H9 (cell line): ENCODE results near the gene CLDN16. TPM values are rescaled to one million over a fixed set of nuclear protein-coding genes. Genes with fewer than 3 reads are reported as not detected.

Experiments
- DNase-seq: peaks from one replicate; pipeline ENCODE4 v3.0.0-alpha.2; 2017
- H2AFZ ChIP-seq: one replicate; pipeline ENCODE4 v1.6.1; 2013; ENCODE audit warnings: mild to moderate bottlenecking, low read length, control low read depth, moderate library complexity
- H2AK5ac ChIP-seq: 2 replicates; pipeline ENCODE4 v1.6.1; 2013; ENCODE audit warnings: low read length, control low read depth, mixed read lengths; ENCODE audit not compliant: insufficient read length
- H2BK120ac ChIP-seq: one replicate; pipeline ENCODE4 v1.6.1; 2013; ENCODE audit warnings: low read depth, mild to moderate bottlenecking, low read length, control low read depth, inconsistent platforms; ENCODE audit not compliant: poor library complexity, severe bottlenecking
- H2BK12ac ChIP-seq: 2 replicates; pipeline ENCODE4 v1.6.1; 2013; ENCODE audit warnings: low read length, control low read depth, mixed read lengths, low read depth; ENCODE audit not compliant: insufficient read length
- H2BK15ac ChIP-seq: 2 replicates; pipeline ENCODE4 v1.6.1; 2013; ENCODE audit warnings: low read depth, low read length, control low read depth
- H2BK20ac ChIP-seq: one replicate; pipeline ENCODE4 v1.6.1; 2013; ENCODE audit warnings: low read depth, mild to moderate bottlenecking, low read length, control low read depth, inconsistent platforms; ENCODE audit not compliant: poor library complexity, severe bottlenecking
- H2BK5ac ChIP-seq: 2 replicates; pipeline ENCODE4 v1.6.1; 2013; ENCODE audit warnings: low read length, control low read depth, mixed read lengths; ENCODE audit not compliant: insufficient read length
- H3K14ac ChIP-seq: 2 replicates; pipeline ENCODE4 v1.6.1; 2013; ENCODE audit warnings: low read length, control low read depth; ENCODE audit not compliant: insufficient read depth
- H3K18ac ChIP-seq: 2 replicates; pipeline ENCODE4 v1.6.1; 2013; ENCODE audit warnings: low read depth, mild to moderate bottlenecking, mixed read lengths, low read length, control low read depth; ENCODE audit not compliant: insufficient read length
- H3K23ac ChIP-seq: 2 replicates; pipeline ENCODE4 v1.6.1; 2013; ENCODE audit warnings: low read length, control low read depth, mixed read lengths, low read depth; ENCODE audit not compliant: insufficient read length
- H3K23me2 ChIP-seq: 2 replicates; pipeline ENCODE4 v1.6.1; 2013; ENCODE audit warnings: low read depth, mild to moderate bottlenecking, mixed read lengths, low read length, control low read depth; ENCODE audit not compliant: insufficient read length, poor library complexity, severe bottlenecking
- H3K27ac ChIP-seq: 2 replicates; pipeline ENCODE4 v1.5.1; 2013; ENCODE audit warnings: low read length, control low read depth, mixed read lengths, low read depth; ENCODE audit not compliant: insufficient read length
- H3K27me3 ChIP-seq: 2 replicates; pipeline ENCODE4 v1.6.1; 2013; ENCODE audit warnings: low read length, control low read depth, inconsistent platforms; ENCODE audit not compliant: insufficient read depth
- H3K4ac ChIP-seq: 2 replicates; pipeline ENCODE4 v1.6.1; 2013; ENCODE audit warnings: low read depth, mild to moderate bottlenecking, control low read depth, inconsistent platforms, low read length, moderate library complexity
- H3K4me1 ChIP-seq: 2 replicates; pipeline ENCODE4 v1.6.1; 2013; ENCODE audit warnings: low read length, control low read depth, inconsistent platforms; ENCODE audit not compliant: insufficient read depth
- H3K4me2 ChIP-seq: 2 replicates; pipeline ENCODE4 v1.6.1; 2013; ENCODE audit warnings: low read length, control low read depth, mixed read lengths; ENCODE audit not compliant: insufficient read length, insufficient read depth
- H3K56ac ChIP-seq: 2 replicates; pipeline ENCODE4 v1.6.1; 2013; ENCODE audit warnings: low read depth, mild to moderate bottlenecking, mixed read lengths, low read length, control low read depth; ENCODE audit not compliant: insufficient read length
- H3K79me1 ChIP-seq: 2 replicates; pipeline ENCODE4 v1.6.1; 2013; ENCODE audit warnings: low read depth, mild to moderate bottlenecking, moderate library complexity, low read length, control low read depth, inconsistent platforms; ENCODE audit not compliant: insufficient read depth, poor library complexity, severe bottlenecking
- H3K79me2 ChIP-seq: 2 replicates; pipeline ENCODE4 v1.6.1; 2013; ENCODE audit warnings: low read length, control low read depth, inconsistent platforms; ENCODE audit not compliant: insufficient read depth
- H3K9ac ChIP-seq: 2 replicates; pipeline ENCODE4 v1.6.1; 2013; ENCODE audit warnings: low read length, control low read depth, mixed read lengths; ENCODE audit not compliant: insufficient read length; ENCODE audit errors: extremely low read depth
- H3K9me3 ChIP-seq: one replicate; pipeline ENCODE4 v1.6.1; 2013; ENCODE audit warnings: low read depth, low read length, inconsistent platforms; ENCODE audit not compliant: control insufficient read depth
- H3T11ph ChIP-seq: one replicate; pipeline ENCODE4 v1.6.1; 2013; ENCODE audit warnings: mild to moderate bottlenecking, low read length, control low read depth, inconsistent platforms
- H4K20me1 ChIP-seq: one replicate; pipeline ENCODE4 v1.6.1; 2013; ENCODE audit not compliant: control insufficient read depth, insufficient read length, insufficient read depth
- H4K5ac ChIP-seq: 2 replicates; pipeline ENCODE4 v1.6.1; 2013; ENCODE audit warnings: low read depth, mild to moderate bottlenecking, mixed read lengths, low read length, control low read depth; ENCODE audit not compliant: insufficient read length
- H4K8ac ChIP-seq: replicated peaks from 2 replicates; pipeline ENCODE4 v1.6.1; 2013; ENCODE audit warnings: low read length, control low read depth, mixed read lengths, low read depth; ENCODE audit not compliant: insufficient read length
- H4K91ac ChIP-seq: 2 replicates; pipeline ENCODE4 v1.6.1; 2013; ENCODE audit warnings: low read depth, mild to moderate bottlenecking, moderate library complexity, mixed read lengths, low read length, control low read depth; ENCODE audit not compliant: insufficient read length
- H3K27ac Mint-ChIP-seq, 3 experiments: 2 replicates in 2 of 3; 3 replicates in 1 of 3; pipeline ENCODE4 v1.8.0; 2020 to 2021; ENCODE audit warnings: mixed read lengths in 3 of 3, mild to moderate bottlenecking in 1 of 3, moderate library complexity in 1 of 3
- H3K27me3 Mint-ChIP-seq: 2 replicates; pipeline ENCODE4 v1.8.0; 2021; ENCODE audit warnings: low read depth, mild to moderate bottlenecking, moderate library complexity, mixed read lengths
- H3K36me3 Mint-ChIP-seq, 3 experiments: 2 replicates in 2 of 3; 3 replicates in 1 of 3; pipeline ENCODE4 v1.8.0; 2020 to 2021; ENCODE audit warnings: low read depth in 3 of 3, mixed read lengths in 3 of 3; ENCODE audit not compliant: insufficient read depth in 1 of 3
- H3K4me1 Mint-ChIP-seq, 2 experiments: 2 replicates each; pipeline ENCODE4 v1.8.0; 2020; ENCODE audit warnings: mixed read lengths in 2 of 2
- H3K4me3 Mint-ChIP-seq, 2 experiments: 2 replicates in 1 of 2; 3 replicates in 1 of 2; pipeline ENCODE4 v1.8.0; 2020 to 2021; ENCODE audit warnings: mild to moderate bottlenecking in 2 of 2, mixed read lengths in 2 of 2, moderate library complexity in 1 of 2
- H3K9me3 Mint-ChIP-seq, 2 experiments: 2 replicates in 1 of 2; 3 replicates in 1 of 2; pipeline ENCODE4 v1.8.0; 2020; ENCODE audit warnings: mild to moderate bottlenecking in 2 of 2, mixed read lengths in 2 of 2, moderate library complexity in 1 of 2
- CTCF ChIP-seq: fragments of 200-600 bp; sonication (generic); conservative IDR thresholded peaks from 3 replicates; pipeline ENCODE4 v1.8.0; 2021; ENCODE audit warnings: antibody characterized with exemption, mild to moderate bottlenecking
- WGBS: extraction: QIAGEN DNeasy Blood & Tissue Kit; methylation state at CpG from one replicate; pipeline ENCODE4 v1.1.7; 2013; ENCODE audit warnings: missing lambda C conversion rate, low lambda C conversion rate, mixed read lengths; ENCODE audit not compliant: insufficient read length; ENCODE audit errors: extremely low coverage; 5-methylcytosine and 5-hydroxymethylcytosine counted together
- total RNA-seq: library from RNA; stranded (reverse); gene quantifications from 2 replicates; pipeline ENCODE4 v1.2.1, GENCODE V29; 2021

The CLDN16 gene
- total RNA-seq, 1 experiment from 2014 or later, result not detected

GRCh38 chr3:190442240-190442639, 54.3 kb downstream of the CLDN16 start:
- Histone ChIP-seq H2AFZ (no peak overlapping the region), H4K8ac (no peak overlapping the region), H2BK120ac (no peak overlapping the region), H3K79me1 (no peaks in the 10 kb centered on the region), H4K5ac (no peak overlapping the region), H3K14ac (no peak overlapping the region), H3K27ac (no peak overlapping the region), H3K27me3 (no peaks in the 10 kb centered on the region), H2BK20ac (no peak overlapping the region), H3K4ac (no peak overlapping the region), H2BK12ac (no peak overlapping the region), H3K4me1 (no peaks in the 10 kb centered on the region), H3K23me2 (no peaks in the 10 kb centered on the region), H2BK5ac (no peak overlapping the region), H3K79me2 (no peaks in the 10 kb centered on the region), H2AK5ac (no peak overlapping the region), H3K9ac (no peak overlapping the region), H3K9me3 (no peaks in the 10 kb centered on the region), H3K56ac (no peak overlapping the region), H3K4me2 (no peak overlapping the region), H2BK15ac (no peak overlapping the region), H4K91ac (no peak overlapping the region), H3K18ac (no peak overlapping the region), H3K23ac (no peak overlapping the region), H3T11ph (no peak overlapping the region), H4K20me1 (no peaks in the 10 kb centered on the region)
- H3K9me3 Mint-ChIP-seq, result no peaks in the 10 kb centered on the region
- H3K4me3 Mint-ChIP-seq, result no peak overlapping the region
- H3K27me3 Mint-ChIP-seq, result no peaks in the 10 kb centered on the region; the same call in 1 of the 2 replicates
- no CpG with 5 or more reads among the region's 1 CpG for WGBS
- no peak for TF ChIP-seq CTCF
- H3K36me3 Mint-ChIP-seq, result no peaks in the 10 kb centered on the region
- no peak for DNase-seq
- H3K4me1 Mint-ChIP-seq, result no peaks in the 10 kb centered on the region
- H3K27ac Mint-ChIP-seq, result no peak overlapping the region; a peak in 1 of 7 replicates
